Adrenal gland (tissue), 12 donors: ENCODE results near the gene CT45A9. TPM values are rescaled to one million over a fixed set of nuclear protein-coding genes. Genes with fewer than 3 reads are reported as not detected.
"Not testable (repeated sequence)": the region's sequence is repeated elsewhere in the genome, so short reads cannot be mapped to it uniquely, and the experiment has no call there.

Experiments used
- DNase-seq, 7 donors: peaks; one replicate each; pipeline ENCODE4 v3.0.0-alpha.2; 2019 to 2020
- H3K27ac ChIP-seq, 5 donors: fragments of 200-600 bp; sonication (generic) in 4 of 5; 1 replicate in 3 of 5; 2 replicates in 2 of 5; pipeline versions ENCODE4 v1.5.1 to v1.8.0; 2016 to 2020; ENCODE audit warnings: mild to moderate bottlenecking in 1 of 5
- H3K27me3 ChIP-seq: fragments of 200-600 bp; 2 replicates; pipeline ENCODE4 v1.8.0; 2021
- H3K36me3 ChIP-seq, 2 donors: fragments of 200-600 bp; replicated peaks in 1 of 2; 1 replicate in 1 of 2; 2 replicates in 1 of 2; pipeline versions ENCODE4 v1.5.1 to v1.8.0; 2018 to 2022
- H3K4me1 ChIP-seq, 2 donors: fragments of 200-600 bp; replicated peaks in 1 of 2; 1 replicate in 1 of 2; 2 replicates in 1 of 2; pipeline versions ENCODE4 v1.5.1 to v1.8.0; 2018 to 2021
- H3K4me3 ChIP-seq, 4 donors: fragments of 200-600 bp; sonication (generic) in 3 of 4; one replicate each; pipeline ENCODE4 v1.5.1; 2016 to 2018
- H3K9me3 ChIP-seq, 3 donors: fragments of 200-600 bp; sonication (generic) in 1 of 3; replicated peaks in 1 of 3; 1 replicate in 2 of 3; 2 replicates in 1 of 3; pipeline versions ENCODE4 v1.5.1 to v1.8.0; 2016 to 2021
- POLR2A ChIP-seq, 2 donors: fragments of 450-650 bp; IDR thresholded peaks; one replicate each; pipeline ENCODE4 v1.6.1; 2017; ENCODE audit warnings: antibody characterized with exemption in 2 of 2, mild to moderate bottlenecking in 2 of 2, moderate library complexity in 1 of 2
- WGBS, 4 donors: extraction: QIAGEN DNeasy Blood & Tissue Kit in 2 of 4; methylation state at CpG; one replicate each; pipeline versions ENCODE4 v1.1.5 to v1.1.7; 2013 to 2017; 5-methylcytosine and 5-hydroxymethylcytosine counted together
- intact Hi-C, 2 donors: fragments of 100-400 bp; cut with DNase I; formaldehyde crosslinking; loops; one replicate each; pipeline versions ENCODE4 v1.14.1 to v1.15.0; 2022 to 2023
- polyA plus RNA-seq, 3 donors: library from polyadenylated mRNA; stranded (reverse); fragments of 200-250 nt in 2 of 3; fragments of 350-450 nt in 1 of 3; fragmentation: Illumina TruSeq in 1 of 3; extraction: RNeasy Lipid Tissue Mini Kit (QIAGEN cat#74804) in 1 of 3; gene quantifications; one replicate each; pipeline ENCODE4 v1.2.3, GENCODE V29; 2013 to 2014
- total RNA-seq, 9 donors: library from RNA; depleted of rRNA in 4 of 9; stranded (reverse); fragments of >200 nt in 4 of 9; fragments of 120-200 nt in 1 of 9; fragmentation: NEBNext Ultra II Directional in 1 of 9; extraction: Animal tissue kit (Norgen Biotek cat#: 25700) in 1 of 9; gene quantifications; one replicate each; pipeline versions ENCODE4 v1.1.0 to v1.2.4, GENCODE V29; 2013 to 2023
- TF ChIP-seq, protein P1 (sequence below), 6 experiments: fragments of 450-650 bp in 4 of 6; fragments of 200-600 bp in 2 of 6; sonication (generic) in 1 of 6; IDR thresholded peaks; 1 replicate in 5 of 6; 2 replicates in 1 of 6; pipeline versions ENCODE4 v1.5.1 to v1.8.0; 2016 to 2021; ENCODE audit warnings: antibody characterized with exemption in 6 of 6, mild to moderate bottlenecking in 2 of 6, moderate library complexity in 1 of 6
- donor health status: healthy with polysubstance abuse.
- donor health status: Bipolar disorder and iron deficiency.
- donor health status: DM: yes; HTN: yes; CAD: no.
- donor health status: DM: no; HTN: no; CAD: no.
- donor health status: DM: no; HTN: no; CAD: no.
- donor health status: DM: yes; HTN: yes; CAD: no.

Gene CT45A9
- total and polyA plus RNA-seq, 12 donors: not detected

DNA sequence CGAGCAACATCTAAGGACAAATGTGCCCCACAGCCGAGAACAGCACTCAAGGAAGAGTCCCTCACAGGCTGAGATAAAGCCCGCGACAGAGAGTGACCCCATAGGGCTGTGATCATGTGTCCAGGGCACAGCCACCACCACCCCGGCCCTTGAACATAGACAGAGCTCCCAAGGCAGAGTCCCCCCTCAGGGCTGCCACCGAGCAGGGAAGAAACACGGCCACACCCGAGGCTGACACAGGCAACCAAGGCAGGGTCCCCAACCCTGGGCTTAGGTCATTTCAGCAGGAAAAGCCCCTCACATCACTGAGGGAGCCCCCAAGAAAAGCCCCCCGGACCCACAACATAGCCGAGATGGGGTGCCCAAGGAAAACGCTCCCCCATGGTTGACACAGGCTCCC lies 21.2 kb upstream of the CT45A9 start:
- Histone ChIP-seq H3K27ac (no peak overlapping the region), H3K36me3 (no peaks in the 10 kb centered on the region), H3K4me1 (no peaks in the 10 kb centered on the region), H3K9me3 (no peaks in the 10 kb centered on the region), H3K27me3 (peaks cover 5% of the 10 kb centered on the region), H3K4me3 (no peak overlapping the region)
- TF ChIP-seq, protein P1, sequence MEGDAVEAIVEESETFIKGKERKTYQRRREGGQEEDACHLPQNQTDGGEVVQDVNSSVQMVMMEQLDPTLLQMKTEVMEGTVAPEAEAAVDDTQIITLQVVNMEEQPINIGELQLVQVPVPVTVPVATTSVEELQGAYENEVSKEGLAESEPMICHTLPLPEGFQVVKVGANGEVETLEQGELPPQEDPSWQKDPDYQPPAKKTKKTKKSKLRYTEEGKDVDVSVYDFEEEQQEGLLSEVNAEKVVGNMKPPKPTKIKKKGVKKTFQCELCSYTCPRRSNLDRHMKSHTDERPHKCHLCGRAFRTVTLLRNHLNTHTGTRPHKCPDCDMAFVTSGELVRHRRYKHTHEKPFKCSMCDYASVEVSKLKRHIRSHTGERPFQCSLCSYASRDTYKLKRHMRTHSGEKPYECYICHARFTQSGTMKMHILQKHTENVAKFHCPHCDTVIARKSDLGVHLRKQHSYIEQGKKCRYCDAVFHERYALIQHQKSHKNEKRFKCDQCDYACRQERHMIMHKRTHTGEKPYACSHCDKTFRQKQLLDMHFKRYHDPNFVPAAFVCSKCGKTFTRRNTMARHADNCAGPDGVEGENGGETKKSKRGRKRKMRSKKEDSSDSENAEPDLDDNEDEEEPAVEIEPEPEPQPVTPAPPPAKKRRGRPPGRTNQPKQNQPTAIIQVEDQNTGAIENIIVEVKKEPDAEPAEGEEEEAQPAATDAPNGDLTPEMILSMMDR (IDR thresholded peaks at IDR 0.05): no peak
- no peak for TF ChIP-seq POLR2A (IDR thresholded peaks at IDR 0.05)
- DNase-seq: no peak
- intact Hi-C loops: no loop called here
- 74 to 92% (median 84%) methylated on average over 2 to 11 of the region's 11 CpGs for WGBS, 4 donors

DNA sequence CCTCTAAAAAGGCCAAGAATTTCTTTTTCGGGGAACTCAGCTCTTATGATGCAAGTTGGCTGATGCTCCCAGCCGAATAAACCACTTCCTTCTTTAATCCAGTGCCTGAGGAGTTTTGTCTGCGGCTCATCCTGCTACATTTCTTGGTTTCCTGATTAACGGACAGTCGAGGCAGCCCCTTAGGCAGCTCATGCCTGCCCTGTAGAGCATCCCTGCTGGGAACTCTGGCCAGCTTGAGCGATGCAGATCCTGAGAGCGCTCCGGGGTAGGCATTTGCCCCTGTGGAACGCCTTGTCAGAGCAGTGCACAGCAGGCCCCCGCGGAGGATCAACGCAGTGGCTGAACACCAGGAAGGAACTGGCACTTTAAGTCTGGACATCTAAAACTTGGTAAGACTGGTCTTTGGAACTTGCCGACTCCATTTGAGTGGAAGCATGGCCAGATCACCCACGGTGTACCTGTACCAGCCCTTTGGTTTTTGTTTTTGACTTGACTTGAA lies 18.5 kb upstream of the CT45A9 start:
- TF ChIP-seq, protein P1 (IDR thresholded peaks at IDR 0.05): no peak
- no peak for TF ChIP-seq POLR2A (IDR thresholded peaks at IDR 0.05)
- Histone ChIP-seq H3K36me3 (no peaks in the 10 kb centered on the region), H3K27ac (no peak overlapping the region), H3K27me3 (peaks cover 5% of the 10 kb centered on the region), H3K4me1 (no peaks in the 10 kb centered on the region), H3K9me3 (no peaks in the 10 kb centered on the region), H3K4me3 (no peak overlapping the region)
- WGBS, 4 donors: 75 to 87% (median 84%) methylated on average over 7 to 14 of the region's 14 CpGs
- no peak for DNase-seq
- intact Hi-C loops: no loop called here

DNA sequence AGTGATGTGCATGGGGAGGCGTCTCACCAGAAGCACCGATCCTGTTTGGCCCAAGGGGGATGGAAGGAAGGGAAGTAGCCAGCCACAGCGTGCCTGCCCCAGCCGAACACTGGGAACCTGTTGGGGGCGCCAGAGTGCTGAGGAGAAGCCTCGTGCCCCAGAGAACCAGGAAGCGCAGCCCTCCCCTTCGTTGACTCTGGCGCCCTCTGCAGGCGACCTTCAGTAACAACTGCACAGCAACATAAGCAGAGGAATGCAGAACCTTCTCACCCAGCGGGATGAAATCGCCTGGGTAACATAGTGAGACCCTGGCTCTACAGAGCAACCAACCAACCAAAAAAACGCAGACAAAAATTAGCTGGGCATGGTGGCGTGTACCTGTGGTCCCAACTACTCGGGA lies 17.4 kb upstream of the CT45A9 start:
- intact Hi-C loops, H3K27me3 ChIP-seq, DNase-seq, H3K27ac ChIP-seq, H3K4me3 ChIP-seq, H3K36me3 ChIP-seq, H3K9me3 ChIP-seq, H3K4me1 ChIP-seq: not testable (repeated sequence)
- 57 to 67% (median 64%) methylated on average over 11 to 14 of the region's 15 CpGs; no CpG with 5 or more reads in 1 of the 4 donors for WGBS, 4 donors

DNA sequence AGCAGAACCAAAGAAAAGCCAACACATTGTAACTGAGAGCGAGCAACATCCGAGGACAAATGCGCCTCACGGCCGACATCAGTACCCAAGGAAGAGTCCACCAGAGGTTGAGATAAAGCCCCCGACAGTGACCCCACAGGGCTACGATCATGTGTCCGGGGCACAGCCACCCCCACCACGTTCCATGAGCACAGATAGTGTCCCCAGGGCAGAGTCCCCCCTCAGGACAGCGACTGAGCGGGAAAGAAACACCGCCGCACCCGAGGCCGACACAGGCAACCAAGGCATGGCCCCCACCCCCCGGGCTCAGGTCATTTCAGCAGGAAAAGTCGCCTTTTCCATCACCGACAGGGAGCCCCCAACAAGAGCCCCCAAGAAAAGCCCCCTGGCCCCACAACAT lies 16.6 kb upstream of the CT45A9 start:
- 82 to 89% (median 87%) methylated on average over 7 to 11 of the region's 18 CpGs for WGBS, 4 donors
- H3K4me3 ChIP-seq, H3K36me3 ChIP-seq, H3K9me3 ChIP-seq, DNase-seq, H3K27me3 ChIP-seq, intact Hi-C loops, H3K27ac ChIP-seq, H3K4me1 ChIP-seq: not testable (repeated sequence)

DNA sequence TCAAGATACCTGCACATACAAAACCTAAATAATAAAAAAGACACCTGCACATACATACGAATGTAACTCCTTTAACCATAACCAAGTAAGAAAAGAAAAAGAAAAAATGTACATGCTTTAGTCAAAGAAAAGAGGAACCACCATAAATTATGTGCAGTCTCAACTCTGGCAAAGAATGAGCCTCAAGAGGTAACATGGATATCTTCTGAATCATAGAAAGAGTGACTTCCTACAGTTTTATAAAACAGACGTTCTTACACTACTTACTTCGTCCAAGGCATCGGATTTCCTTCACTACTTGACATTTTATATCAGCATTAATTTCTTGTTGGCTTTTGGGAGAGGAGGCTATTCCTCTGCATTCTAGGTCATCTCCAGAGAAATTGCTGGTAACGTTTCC lies 11.1 kb upstream of the CT45A9 start:
- H3K27me3 ChIP-seq, H3K9me3 ChIP-seq, H3K4me1 ChIP-seq, intact Hi-C loops, H3K4me3 ChIP-seq, DNase-seq, H3K27ac ChIP-seq, H3K36me3 ChIP-seq: not testable (repeated sequence)
- WGBS, 4 donors: 43 to 58% (median 47%) methylated on average over 3 to 4 of the region's 5 CpGs

DNA sequence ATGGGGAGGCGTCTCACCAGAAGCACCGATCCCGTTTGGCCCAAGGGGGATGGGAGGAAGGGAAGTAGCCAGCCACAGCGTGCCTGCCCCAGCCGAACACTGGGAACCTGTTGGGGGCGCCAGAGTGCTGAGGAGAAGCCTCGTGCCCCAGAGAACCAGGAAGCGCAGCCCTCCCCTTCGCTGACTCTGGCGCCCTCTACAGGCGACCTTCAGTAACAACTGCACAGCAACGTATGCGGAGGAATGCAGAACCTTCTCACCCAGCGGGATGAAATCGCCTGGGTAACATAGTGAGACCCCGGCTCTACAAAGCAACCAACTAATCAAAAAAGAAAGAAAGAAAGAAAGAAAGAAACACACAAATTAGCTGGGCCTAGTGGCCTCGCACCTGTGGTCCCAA lies 17.2 kb downstream of the CT45A9 start, which contains the start of gene CT45A8:
CT45A8 (minus strand) TSS at position 101 of the 400 bp plus-strand sequence. CDS start 3,755 bp downstream, outside the sequence.
- H3K36me3 ChIP-seq, DNase-seq, H3K4me1 ChIP-seq, H3K9me3 ChIP-seq, H3K27me3 ChIP-seq, H3K27ac ChIP-seq, H3K4me3 ChIP-seq, intact Hi-C loops: not testable (repeated sequence)
- WGBS, 4 donors: no CpG with 5 or more reads among the region's 17 CpGs

DNA sequence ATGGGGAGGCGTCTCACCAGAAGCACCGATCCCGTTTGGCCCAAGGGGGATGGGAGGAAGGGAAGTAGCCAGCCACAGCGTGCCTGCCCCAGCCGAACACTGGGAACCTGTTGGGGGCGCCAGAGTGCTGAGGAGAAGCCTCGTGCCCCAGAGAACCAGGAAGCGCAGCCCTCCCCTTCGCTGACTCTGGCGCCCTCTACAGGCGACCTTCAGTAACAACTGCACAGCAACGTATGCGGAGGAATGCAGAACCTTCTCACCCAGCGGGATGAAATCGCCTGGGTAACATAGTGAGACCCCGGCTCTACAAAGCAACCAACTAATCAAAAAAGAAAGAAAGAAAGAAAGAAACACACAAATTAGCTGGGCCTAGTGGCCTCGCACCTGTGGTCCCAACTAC lies 34.4 kb downstream of the CT45A9 start, which contains the start of gene CT45A7:
CT45A7 (minus strand) TSS at position 101 of the 400 bp plus-strand sequence. CDS start 3,747 bp downstream, outside the sequence.
- H3K36me3 ChIP-seq, H3K4me3 ChIP-seq, H3K4me1 ChIP-seq, H3K9me3 ChIP-seq, DNase-seq, H3K27me3 ChIP-seq, H3K27ac ChIP-seq, intact Hi-C loops: not testable (repeated sequence)
- no CpG with 5 or more reads among the region's 17 CpGs for WGBS, 4 donors

DNA sequence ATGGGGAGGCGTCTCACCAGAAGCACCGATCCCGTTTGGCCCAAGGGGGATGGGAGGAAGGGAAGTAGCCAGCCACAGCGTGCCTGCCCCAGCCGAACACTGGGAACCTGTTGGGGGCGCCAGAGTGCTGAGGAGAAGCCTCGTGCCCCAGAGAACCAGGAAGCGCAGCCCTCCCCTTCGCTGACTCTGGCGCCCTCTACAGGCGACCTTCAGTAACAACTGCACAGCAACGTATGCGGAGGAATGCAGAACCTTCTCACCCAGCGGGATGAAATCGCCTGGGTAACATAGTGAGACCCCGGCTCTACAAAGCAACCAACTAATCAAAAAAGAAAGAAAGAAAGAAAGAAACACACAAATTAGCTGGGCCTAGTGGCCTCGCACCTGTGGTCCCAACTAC lies 51.7 kb downstream of the CT45A9 start, which contains the start of gene CT45A2:
CT45A2 (minus strand) TSS at position 101 of the 400 bp plus-strand sequence. CDS start 3,747 bp downstream, outside the sequence.
- H3K9me3 ChIP-seq, H3K4me1 ChIP-seq, H3K27ac ChIP-seq, H3K36me3 ChIP-seq, H3K4me3 ChIP-seq, H3K27me3 ChIP-seq, DNase-seq, intact Hi-C loops: not testable (repeated sequence)
- no CpG with 5 or more reads among the region's 17 CpGs for WGBS, 4 donors
